Endothelial cell of umbilical vein (primary cell): Measurements from ENCODE around the gene TRPC1. TPM values are rescaled to one million over a fixed set of nuclear protein-coding genes. Genes with fewer than 3 reads are reported as not detected.
A peak's percentile ranks its signal among the peaks of the same experiment; 100 is the strongest.

ENCODE experiments used
- BruUV-seq: library from RNA; stranded (reverse); fragments of 400-500 nt; replicated peaks from 2 replicates; lab custom pipeline; 2021; lab: Mats Ljungman, UMichigan
- CTCF ChIA-PET: fragments of 300-600, 350-600 bp; sonication (Branson Sonifier 250); formaldehyde crosslinking; loops from one replicate; lab custom pipeline; 2021; ENCODE audit warnings: antibody characterized with exemption, inconsistent platforms; lab: Charles Lee
- POLR2A ChIA-PET: fragments of 300-600, 350-600 bp; sonication (Branson Sonifier 250); formaldehyde crosslinking; loops from one replicate; lab custom pipeline; 2021; ENCODE audit warnings: antibody characterized with exemption, inconsistent platforms; lab: Charles Lee
- DNase-seq: peaks from one replicate; pipeline ENCODE4 v3.0.0-alpha.2; 2011; ENCODE audit warnings: low read depth, low spot score
- FAIRE-seq: peaks from 2 replicates; lab custom pipeline; 2011; peaks lifted over from hg19 to GRCh38; lab: Jason Lieb, UNC
- H2AFZ ChIP-seq: 2 replicates; pipeline ENCODE4 v1.6.0; 2012; ENCODE audit warnings: low read depth, low read length, control low read depth, inconsistent platforms
- H3K27ac ChIP-seq: 2 replicates; pipeline ENCODE4 v1.5.1; 2011; ENCODE audit warnings: low read depth, mild to moderate bottlenecking, control low read depth, low read length, moderate library complexity; ENCODE audit not compliant: insufficient read depth
- H3K27me3 ChIP-seq, 2 experiments: 2 replicates each; pipeline versions ENCODE4 v1.6.0 to v1.6.1; 2011; ENCODE audit warnings: low read length in 2 of 2, mixed read lengths in 1 of 2; ENCODE audit not compliant: control insufficient read depth in 2 of 2, insufficient read depth in 2 of 2
- H3K36me3 ChIP-seq, 2 experiments: 2 replicates in 1 of 2; 3 replicates in 1 of 2; pipeline ENCODE4 v1.5.1; 2011; ENCODE audit warnings: low read length in 2 of 2, mild to moderate bottlenecking in 1 of 2, moderate library complexity in 1 of 2; ENCODE audit not compliant: control insufficient read depth in 2 of 2, insufficient read depth in 2 of 2; ENCODE audit errors: extremely low read depth in 1 of 2
- H3K4me1 ChIP-seq: 3 replicates; pipeline ENCODE4 v1.5.1; 2011; ENCODE audit warnings: mild to moderate bottlenecking, low read length; ENCODE audit not compliant: control insufficient read depth, insufficient read depth; ENCODE audit errors: extremely low read depth
- H3K4me2 ChIP-seq: 2 replicates; pipeline ENCODE4 v1.6.1; 2011; ENCODE audit warnings: low read length, control low read depth, mixed read lengths; ENCODE audit not compliant: insufficient read depth
- H3K4me3 ChIP-seq, 3 experiments: fragments of 200-600 bp in 1 of 3; sonication (generic), shearing (Covaris generic) in 1 of 3; replicated peaks in 1 of 3; 2 replicates each; pipeline ENCODE4 v1.5.1; 2011 to 2016; ENCODE audit warnings: control low read depth in 3 of 3, low read length in 3 of 3, mild to moderate bottlenecking in 2 of 3, inconsistent platforms in 1 of 3, low read depth in 1 of 3, moderate library complexity in 1 of 3; ENCODE audit not compliant: insufficient read depth in 1 of 3
- H3K79me2 ChIP-seq: 2 replicates; pipeline ENCODE4 v1.6.0; 2012; ENCODE audit warnings: low read length, inconsistent platforms; ENCODE audit not compliant: control insufficient read depth, insufficient read depth
- H3K9ac ChIP-seq: replicated peaks from 2 replicates; pipeline ENCODE3; 2011; ENCODE audit warnings: low read length, control low read depth; ENCODE audit not compliant: insufficient read depth; ENCODE audit errors: extremely low read depth
- H3K9me1 ChIP-seq: replicated peaks from 3 replicates; pipeline ENCODE4 v1.6.0; 2011; ENCODE audit warnings: mild to moderate bottlenecking, low read length; ENCODE audit not compliant: control insufficient read depth, insufficient read depth; ENCODE audit errors: extremely low read depth
- H3K9me3 ChIP-seq: replicated peaks from 2 replicates; pipeline ENCODE4 v1.5.1; 2012; ENCODE audit warnings: low read length, inconsistent platforms; ENCODE audit not compliant: control insufficient read depth, insufficient read depth
- H4K20me1 ChIP-seq: replicated peaks from 2 replicates; pipeline ENCODE3; 2011; ENCODE audit warnings: mild to moderate bottlenecking, low read length; ENCODE audit not compliant: control insufficient read depth, insufficient read depth; ENCODE audit errors: extremely low read depth
- EZH2 ChIP-seq: IDR thresholded peaks from 2 replicates; pipeline ENCODE4 v1.6.1; 2012; ENCODE audit warnings: borderline replicate concordance, low read depth, mild to moderate bottlenecking, moderate library complexity, low read length, inconsistent platforms; ENCODE audit not compliant: severe bottlenecking
- FOS ChIP-seq: IDR thresholded peaks from 2 replicates; pipeline ENCODE4 v1.6.1; 2011; ENCODE audit warnings: mild to moderate bottlenecking, low read length, moderate library complexity, borderline replicate concordance; ENCODE audit not compliant: insufficient read depth
- GATA2 ChIP-seq: IDR thresholded peaks from 2 replicates; pipeline ENCODE4 v1.7.0; 2011; ENCODE audit warnings: low read depth, mild to moderate bottlenecking, moderate library complexity, mixed read lengths, low read length; ENCODE audit not compliant: insufficient read length, insufficient read depth
- JUN ChIP-seq: IDR thresholded peaks from 2 replicates; pipeline ENCODE4 v1.6.1; 2011; ENCODE audit warnings: borderline replicate concordance, low read depth; ENCODE audit not compliant: insufficient read length, insufficient read depth
- MYC ChIP-seq: IDR thresholded peaks from one replicate; pipeline ENCODE4 v1.6.1; 2011; ENCODE audit warnings: mild to moderate bottlenecking, low read depth, low read length
- POLR2A ChIP-seq: IDR thresholded peaks from 2 replicates; pipeline ENCODE4 v1.6.1; 2012; ENCODE audit warnings: low read depth, mild to moderate bottlenecking, control low read depth, low read length
- POLR2AphosphoS5 ChIP-seq: IDR thresholded peaks from 2 replicates; pipeline ENCODE4 v1.6.1; 2012; ENCODE audit warnings: low read depth, mild to moderate bottlenecking, control low read depth, low read length, moderate library complexity; ENCODE audit not compliant: insufficient read depth
- dilution Hi-C: fragments of 300-500 bp; cut with MboI; formaldehyde crosslinking; loops from one replicate; pipeline ENCODE4 v1.15.0; 2019; ENCODE audit warnings: low sequenced_read_pairs; ENCODE audit not compliant: extremely low pct_ligation_motif_present
- intact Hi-C: fragments of 100-400 bp; cut with micrococcal nuclease; formaldehyde crosslinking; loops from one replicate; pipeline ENCODE4 v1.10.0; 2022
- polyA plus RNA-seq, 4 experiments: library from polyadenylated mRNA; depleted of rRNA in 3 of 4; stranded (reverse) in 3 of 4; unstranded in 1 of 4; fragments of >200 nt; gene quantifications; 2 replicates each; pipeline versions ENCODE4 v1.2.1 to v1.2.3, GENCODE V29; 2011 to 2012; ENCODE audit warnings: missing spikeins in 1 of 4
- total RNA-seq: library from RNA; stranded (reverse); gene quantifications from 2 replicates; pipeline ENCODE4 v1.2.3, GENCODE V29; 2021
- TF ChIP-seq, protein P1 (sequence below): IDR thresholded peaks from 2 replicates; pipeline ENCODE4 v1.6.1; 2011; ENCODE audit not compliant: insufficient read depth, insufficient read length
- TF ChIP-seq, protein P2 (sequence below), 2 donors: IDR thresholded peaks; 1 replicate in 1 of 2; 2 replicates in 1 of 2; pipeline ENCODE4 v1.5.1; 2011; ENCODE audit warnings: low read length in 2 of 2, mild to moderate bottlenecking in 2 of 2, moderate library complexity in 2 of 2, control low read depth in 1 of 2, inconsistent platforms in 1 of 2, low read depth in 1 of 2; ENCODE audit not compliant: insufficient read depth in 1 of 2; ENCODE audit errors: extremely low read depth in 1 of 2

Gene TRPC1
- total and polyA plus RNA-seq, 2 donors (not counting 3 experiments of a cell fraction or from before 2014, with no cell fraction given) = 3.5 to 5.9 TPM

DNA sequence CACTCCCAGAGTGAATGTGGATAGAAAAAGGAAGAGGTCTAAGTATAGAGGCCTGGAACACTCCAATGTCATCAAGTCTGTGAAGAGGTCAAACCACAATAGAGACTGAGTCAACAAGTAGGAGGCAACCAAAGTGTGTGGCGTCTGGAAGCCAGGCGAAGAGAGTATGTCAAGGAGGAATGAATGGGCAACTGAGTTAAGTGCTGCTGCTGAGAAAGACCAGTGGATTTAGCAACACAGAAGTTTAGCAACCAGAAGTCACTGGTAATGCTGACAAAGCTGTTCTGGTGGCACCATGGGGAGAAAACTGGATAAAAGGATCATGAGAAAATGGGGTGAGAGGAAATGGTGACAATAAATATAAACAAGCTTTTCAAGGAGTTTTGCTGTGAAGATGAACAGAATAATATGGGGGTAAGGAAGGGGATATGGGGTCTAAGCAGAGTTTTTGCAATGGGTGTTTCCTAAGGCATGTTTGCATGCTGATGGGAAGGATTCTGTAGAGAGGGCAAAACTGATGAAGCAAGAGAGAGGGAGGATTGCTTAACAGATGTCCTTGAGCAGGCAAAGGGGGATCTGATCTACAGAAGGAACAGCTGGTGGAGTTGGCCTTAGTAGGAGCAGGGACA, 126.7 kb downstream of the TRPC1 start:
- H3K27me3 ChIP-seq = peaks cover 4 to 9% of the 10 kb centered on the region in 2 experiments
- H4K20me1 ChIP-seq = no peaks in the 10 kb centered on the region
- peak; percentile 22 for DNase-seq
- no TSS peak for BruUV-seq
- no peak overlapping the region for H2AFZ ChIP-seq
- no peak overlapping the region for H3K4me3 ChIP-seq
- no peaks in the 10 kb centered on the region for H3K4me1 ChIP-seq
- ChIA-PET POLR2A (interaction anchor here (0.6 kb wide), 2 partner anchors 265 to 533 kb away, joined by 3 to 5 read pairs; no protein-coding TSS in a partner anchor), CTCF (interaction anchor here (1.8 kb wide), 1 partner anchor 22 kb away, joined by 9 read pairs; no protein-coding TSS in a partner anchor)
- intact Hi-C loops (no loop called here), dilution Hi-C loops (no loop called here)
- no peaks in the 10 kb centered on the region for H3K79me2 ChIP-seq
- peak; percentile 75 for FAIRE-seq
- TF ChIP-seq, protein P1, sequence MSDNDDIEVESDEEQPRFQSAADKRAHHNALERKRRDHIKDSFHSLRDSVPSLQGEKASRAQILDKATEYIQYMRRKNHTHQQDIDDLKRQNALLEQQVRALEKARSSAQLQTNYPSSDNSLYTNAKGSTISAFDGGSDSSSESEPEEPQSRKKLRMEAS = no peak
- TF ChIP-seq FOS (peak; percentile 12), MYC (no peak)
- H3K9me1 ChIP-seq = no peaks in the 10 kb centered on the region
- H3K9me3 ChIP-seq = no peaks in the 10 kb centered on the region
- H3K9ac ChIP-seq = no peak overlapping the region
- H3K4me2 ChIP-seq = no peak overlapping the region
- no peaks in the 10 kb centered on the region for H3K36me3 ChIP-seq
- no peak overlapping the region for H3K27ac ChIP-seq

DNA sequence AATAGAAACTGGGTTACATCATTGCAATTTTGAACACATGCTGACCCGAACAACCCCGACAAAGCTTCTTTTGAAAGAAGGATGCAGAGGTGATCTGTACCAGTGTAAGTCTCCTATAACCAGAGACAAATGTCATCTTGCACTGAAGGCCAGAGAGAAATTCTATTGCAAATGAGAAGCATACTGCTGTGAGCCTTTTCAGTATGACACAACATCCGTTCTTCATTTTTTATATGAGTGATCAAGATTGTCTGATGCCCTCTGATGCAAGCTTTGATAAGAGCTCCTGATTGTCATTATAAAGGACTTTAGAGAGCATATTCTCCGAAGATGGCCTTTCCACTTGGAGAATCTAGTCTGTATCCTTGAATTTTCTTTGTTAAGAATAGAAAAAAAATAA, 128.2 kb downstream of the TRPC1 start:
- intact Hi-C loops (no loop called here), dilution Hi-C loops (no loop called here)
- FAIRE-seq = no peak
- POLR2A ChIA-PET = no interaction called here
- no peaks in the 10 kb centered on the region for H4K20me1 ChIP-seq
- no peak overlapping the region for H3K27ac ChIP-seq
- H3K36me3 ChIP-seq = no peaks in the 10 kb centered on the region
- no peak for DNase-seq
- no peak overlapping the region for H3K9ac ChIP-seq
- BruUV-seq = no TSS peak
- CTCF ChIA-PET = no interaction called here
- no peak overlapping the region for H2AFZ ChIP-seq
- no peaks in the 10 kb centered on the region for H3K79me2 ChIP-seq
- H3K4me1 ChIP-seq = no peaks in the 10 kb centered on the region
- no peaks in the 10 kb centered on the region for H3K9me3 ChIP-seq
- no peak for TF ChIP-seq POLR2A
- no peak for TF ChIP-seq POLR2AphosphoS5
- no peak for TF ChIP-seq FOS
- no peak for TF ChIP-seq EZH2
- no peak for TF ChIP-seq MYC
- no peak for TF ChIP-seq JUN
- TF ChIP-seq GATA2 = no peak
- TF ChIP-seq, protein P2, sequence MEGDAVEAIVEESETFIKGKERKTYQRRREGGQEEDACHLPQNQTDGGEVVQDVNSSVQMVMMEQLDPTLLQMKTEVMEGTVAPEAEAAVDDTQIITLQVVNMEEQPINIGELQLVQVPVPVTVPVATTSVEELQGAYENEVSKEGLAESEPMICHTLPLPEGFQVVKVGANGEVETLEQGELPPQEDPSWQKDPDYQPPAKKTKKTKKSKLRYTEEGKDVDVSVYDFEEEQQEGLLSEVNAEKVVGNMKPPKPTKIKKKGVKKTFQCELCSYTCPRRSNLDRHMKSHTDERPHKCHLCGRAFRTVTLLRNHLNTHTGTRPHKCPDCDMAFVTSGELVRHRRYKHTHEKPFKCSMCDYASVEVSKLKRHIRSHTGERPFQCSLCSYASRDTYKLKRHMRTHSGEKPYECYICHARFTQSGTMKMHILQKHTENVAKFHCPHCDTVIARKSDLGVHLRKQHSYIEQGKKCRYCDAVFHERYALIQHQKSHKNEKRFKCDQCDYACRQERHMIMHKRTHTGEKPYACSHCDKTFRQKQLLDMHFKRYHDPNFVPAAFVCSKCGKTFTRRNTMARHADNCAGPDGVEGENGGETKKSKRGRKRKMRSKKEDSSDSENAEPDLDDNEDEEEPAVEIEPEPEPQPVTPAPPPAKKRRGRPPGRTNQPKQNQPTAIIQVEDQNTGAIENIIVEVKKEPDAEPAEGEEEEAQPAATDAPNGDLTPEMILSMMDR (IDR thresholded peaks at IDR 0.05; ENCODE audit: extremely low read depth in 1 of 2, insufficient read depth in 1 of 2, low read depth in 1 of 2, low read length in 2 of 2) = no peak
- TF ChIP-seq, protein P1 = no peak
- H3K4me2 ChIP-seq = no peak overlapping the region
- peaks cover 6 to 12% of the 10 kb centered on the region in 2 experiments for H3K27me3 ChIP-seq
- no peaks in the 10 kb centered on the region for H3K9me1 ChIP-seq
- H3K4me3 ChIP-seq = no peak overlapping the region
